ENCODE data around the gene IFITM1. TPM values are rescaled to one million over a fixed set of nuclear protein-coding genes. Genes with fewer than 3 reads are reported as not detected.

IFITM1 gene
- total and polyA plus RNA-seq, 2 of the 8 experiments (the other 6 are each of a cell fraction or from before 2014, with no cell fraction given), result 394 to 1,464 TPM

- TF ChIP-seq ATF2 (IDR thresholded peaks at IDR 0.05; ENCODE audit: low read length) (no peak), CHD1 (IDR thresholded peaks at IDR 0.05; ENCODE audit: low read depth, low read length) (no peak), PHF8 (conservative IDR thresholded peaks at IDR 0.05; ENCODE audit: low read depth, low read length) (no peak), BCL11A (IDR thresholded peaks at IDR 0.05; ENCODE audit: low read depth in 2 of 2, low read length in 2 of 2) (no peak), GABPA (IDR thresholded peaks at IDR 0.05; ENCODE audit: borderline replicate concordance, insufficient read depth, low read length) (no peak), EP300 (IDR thresholded peaks at IDR 0.05; ENCODE audit: borderline replicate concordance in 1 of 2, low read depth in 2 of 2, low read length in 2 of 2) (no peak), RBBP5 (IDR thresholded peaks at IDR 0.05; ENCODE audit: borderline replicate concordance, low read depth, low read length) (no peak), RFX5 (IDR thresholded peaks at IDR 0.05; ENCODE audit: borderline replicate concordance, low read depth, low read length) (no peak)
Measured at GRCh38 chr11:312092-312816, 1.6 kb upstream of the IFITM1 start (continued).
